HG02885 (cell line): ENCODE results near the gene TTYH3.

ENCODE experiments used
- ATAC-seq: cut with Tn5 transposase; IDR thresholded peaks from one replicate; pipeline ENCODE4 v1.9.1; 2021; ENCODE audit warnings: mild to moderate bottlenecking; ENCODE audit not compliant: unreplicated experiment, poor library complexity

The TTYH3 gene

DNA sequence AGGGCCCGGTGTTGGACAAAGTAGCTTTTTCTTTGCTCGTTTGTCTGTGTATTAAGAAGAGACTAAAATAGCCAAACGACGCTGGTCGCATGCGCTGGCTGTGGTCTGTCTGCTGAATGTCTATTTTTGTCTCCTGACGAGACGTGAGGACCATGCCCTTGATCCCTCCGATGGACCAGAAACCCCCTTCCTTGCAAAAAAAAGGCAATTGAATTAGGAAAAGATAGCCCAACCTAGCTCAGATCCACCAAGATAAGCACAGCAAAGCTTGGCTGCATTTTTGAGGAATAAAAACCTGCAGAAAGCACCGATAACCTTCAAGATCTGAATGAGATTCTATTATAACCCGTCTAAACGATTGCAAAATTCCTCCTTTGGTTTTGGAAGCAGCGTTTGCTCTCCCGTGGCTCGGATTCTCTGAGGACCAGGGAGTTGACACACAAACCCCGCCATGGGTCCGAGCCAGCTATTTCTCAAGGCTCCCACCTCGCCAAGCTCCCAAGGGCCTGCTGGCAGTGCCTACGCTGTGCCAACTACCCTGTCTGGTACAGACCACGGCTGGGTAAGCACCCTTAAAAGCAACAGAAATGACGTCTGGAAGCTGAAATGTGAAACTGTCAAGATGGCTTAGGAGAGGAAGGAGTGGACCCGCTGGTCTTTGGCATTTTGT is 17.7 kb upstream of the TTYH3 start:
- no peak for ATAC-seq

DNA sequence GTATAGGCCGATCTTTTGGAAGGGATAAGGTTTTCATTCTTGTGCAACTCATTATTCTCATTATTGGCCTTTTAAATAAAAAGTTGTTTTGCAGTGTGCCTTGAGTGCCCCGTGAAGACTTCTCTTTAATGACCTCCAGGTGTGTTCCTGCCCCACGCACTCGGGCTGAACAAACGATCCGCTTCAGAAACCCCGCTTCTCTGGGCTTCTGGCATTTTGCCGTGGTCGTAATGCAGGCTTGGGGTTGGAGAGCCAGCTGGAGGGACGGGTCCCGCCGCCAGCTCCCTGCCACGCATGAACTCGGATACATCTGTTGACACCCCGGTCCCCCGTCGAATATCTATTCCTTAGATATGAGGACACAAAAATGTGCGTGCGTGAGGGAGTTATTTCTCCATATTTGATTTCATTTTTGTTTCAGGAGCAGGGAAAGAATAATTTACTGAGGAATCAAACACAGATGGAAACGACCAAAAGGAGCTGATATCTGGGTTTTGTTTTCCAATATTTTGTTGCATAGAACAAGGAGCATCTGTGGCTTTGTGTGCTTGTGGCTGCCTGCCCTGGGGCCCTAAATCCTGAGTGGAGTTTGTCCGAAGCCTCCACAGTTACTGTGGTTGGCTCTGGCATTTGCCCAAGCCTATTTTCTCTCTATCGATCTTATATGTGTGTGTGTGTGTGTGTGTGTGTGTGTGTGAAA is 17.0 kb upstream of the TTYH3 start:
- ATAC-seq: no peak

DNA sequence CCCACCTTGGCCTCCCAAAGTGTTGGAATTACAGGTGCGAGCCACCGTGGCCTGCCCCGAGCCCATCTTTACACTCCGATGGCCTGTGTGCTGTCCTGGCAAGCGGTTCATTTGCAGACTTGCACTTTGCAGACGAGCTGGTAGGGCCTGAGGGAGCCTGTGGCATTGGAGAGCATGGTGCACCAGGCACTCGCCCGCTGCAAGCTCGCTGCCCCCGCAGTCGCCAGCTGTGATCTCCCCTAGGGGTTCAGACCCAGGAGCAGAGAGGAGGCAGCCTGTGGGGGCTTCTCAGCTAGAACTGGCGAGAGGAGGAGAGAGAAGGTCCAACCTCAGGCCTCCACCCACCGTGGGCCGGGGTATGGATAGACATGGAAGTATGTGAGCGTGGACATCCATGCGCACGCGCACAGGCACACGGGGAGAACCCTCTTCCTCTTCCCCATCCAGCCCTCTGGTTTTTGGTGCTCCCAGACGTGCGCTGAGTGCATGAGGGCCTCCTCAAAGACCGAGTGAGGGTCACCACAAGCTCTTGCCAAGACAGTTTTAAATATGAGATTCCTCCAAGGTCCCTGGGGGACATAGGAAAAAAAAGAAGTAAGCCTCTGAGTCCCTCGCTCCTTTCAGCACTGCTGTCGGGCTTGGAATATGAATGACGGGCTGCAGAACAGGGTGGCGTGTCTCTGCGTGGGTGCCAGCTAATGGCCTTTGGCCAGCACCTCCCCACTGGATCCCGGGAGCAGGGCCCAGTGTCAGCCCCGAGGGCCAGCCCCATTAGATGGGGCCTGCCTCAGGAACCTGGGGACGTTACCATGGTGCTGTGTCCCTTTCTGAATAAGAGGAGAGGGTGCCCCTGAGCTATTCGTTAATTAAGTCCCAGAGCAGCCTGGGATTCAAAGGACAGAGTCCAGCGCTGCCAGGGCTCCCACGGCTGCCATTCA is 15.1 kb upstream of the TTYH3 start:
- ATAC-seq: no peak

DNA sequence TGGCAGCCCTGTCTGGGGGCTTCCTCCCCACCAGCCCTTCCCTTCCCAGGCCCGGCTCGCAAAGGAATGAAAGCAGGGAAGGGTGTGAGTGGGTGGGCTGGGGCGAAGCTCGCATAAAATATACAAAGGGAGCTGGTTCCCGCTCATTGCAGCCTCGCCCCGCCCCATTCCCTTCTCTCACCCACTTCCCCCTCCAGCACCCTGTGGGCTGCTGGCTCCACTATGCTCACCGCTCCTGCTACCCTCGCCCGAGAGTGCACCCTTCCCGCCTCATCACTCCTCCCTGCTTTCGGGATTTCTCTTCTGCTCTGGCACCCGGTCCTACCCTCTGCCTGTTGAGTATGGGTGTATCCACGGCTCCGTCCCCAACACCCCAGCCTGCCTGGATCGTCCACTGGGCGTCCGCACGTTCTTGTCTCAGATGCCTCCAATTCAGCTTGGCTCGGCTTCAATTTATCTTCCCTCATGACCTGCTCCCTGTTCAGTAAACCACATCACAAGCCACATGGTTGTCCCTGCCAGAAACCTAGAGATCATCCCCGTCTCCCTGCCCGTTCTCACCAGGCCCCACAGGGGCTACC is 14.4 kb upstream of the TTYH3 start:
- no peak for ATAC-seq

DNA sequence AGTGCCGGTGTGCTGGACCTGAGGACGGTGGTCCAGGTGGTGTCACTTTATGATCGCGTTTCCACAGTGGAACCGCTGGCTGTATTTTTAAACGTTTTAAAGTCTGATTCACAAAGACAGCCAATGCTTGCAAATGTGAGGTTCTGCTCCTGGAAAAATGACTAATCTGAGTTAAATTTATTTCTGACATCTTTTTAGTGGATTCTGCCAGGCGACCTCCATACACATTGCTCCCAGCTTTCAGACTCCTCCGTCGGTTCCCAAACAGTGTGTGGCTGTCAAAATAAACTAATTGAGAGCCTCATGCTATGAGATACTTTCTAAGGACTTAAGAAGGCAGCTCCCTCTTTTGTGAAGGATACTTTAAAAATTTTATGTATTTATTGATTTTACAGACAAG is 12.7 kb upstream of the TTYH3 start:
- no peak for ATAC-seq

DNA sequence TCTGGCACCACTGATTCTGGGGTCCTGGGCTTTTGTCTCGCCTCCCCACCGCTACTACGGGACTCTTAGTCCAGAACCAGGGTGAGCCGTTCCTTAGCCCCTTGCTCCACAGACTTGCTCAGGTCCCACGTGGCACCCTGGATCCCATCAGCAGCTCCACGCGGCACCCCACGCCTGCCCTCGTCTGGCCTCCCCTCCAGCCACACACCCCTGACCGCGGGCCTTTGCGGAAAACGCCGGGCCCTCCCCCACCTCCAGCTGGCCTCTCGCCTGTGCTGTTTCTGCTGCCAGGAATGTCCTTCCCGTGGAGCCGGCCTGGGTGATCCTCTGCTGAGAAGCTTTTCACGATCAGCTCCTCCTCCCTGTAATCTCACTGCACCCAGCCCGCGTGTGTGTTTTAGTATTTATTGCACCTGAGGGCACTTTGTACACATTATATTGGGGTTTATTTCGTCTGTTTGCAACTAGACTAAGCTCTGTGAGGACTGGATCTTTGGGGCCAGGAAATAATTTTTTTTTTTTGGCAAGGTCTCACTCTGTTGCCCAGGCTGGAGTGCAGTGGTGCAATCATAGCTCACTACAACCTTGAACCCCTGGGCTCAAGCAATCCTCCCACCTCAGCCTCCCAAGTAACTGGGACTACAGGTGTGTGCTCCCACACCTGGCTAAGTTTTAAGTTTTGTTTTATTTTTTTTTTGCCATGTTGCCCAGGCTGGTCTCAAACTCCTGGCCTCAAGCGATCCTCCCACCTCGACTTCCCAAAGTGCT is 10.5 kb upstream of the TTYH3 start:
- ATAC-seq: no peak

DNA sequence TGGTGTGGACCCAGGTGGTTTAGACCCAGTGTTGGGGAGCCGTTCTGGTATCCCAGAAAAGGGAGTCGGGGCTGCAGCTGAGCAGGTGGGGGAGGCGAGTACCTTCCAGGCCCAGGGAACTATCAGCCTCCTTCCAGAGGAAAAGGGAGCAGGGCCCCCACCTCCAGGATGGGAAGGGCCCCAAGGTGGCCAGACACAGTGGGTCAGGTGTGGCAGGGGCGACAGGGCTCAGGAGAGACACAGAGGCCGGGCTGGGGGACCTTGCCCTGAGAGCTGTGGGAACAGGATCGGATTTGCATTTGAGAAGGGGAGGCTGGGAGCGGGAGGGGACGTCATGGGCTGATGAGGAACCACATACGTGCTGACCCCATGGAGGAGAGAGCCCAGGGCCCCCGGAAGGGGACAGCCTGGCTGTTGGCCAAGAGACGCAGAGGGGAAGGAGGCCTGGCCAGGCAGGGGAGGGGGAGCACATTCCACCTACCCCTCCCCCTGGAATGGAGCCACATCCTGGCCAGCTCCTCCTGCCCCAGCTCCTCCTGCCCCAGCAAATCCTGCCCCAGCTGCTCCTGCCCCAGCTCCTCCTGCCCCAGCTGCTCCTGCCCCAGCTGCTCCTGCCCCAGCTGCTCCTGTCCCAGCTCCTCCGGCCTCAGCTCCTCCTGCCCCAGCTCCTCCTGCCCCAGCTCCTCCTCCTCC is 9.7 kb upstream of the TTYH3 start:
- no peak for ATAC-seq

DNA sequence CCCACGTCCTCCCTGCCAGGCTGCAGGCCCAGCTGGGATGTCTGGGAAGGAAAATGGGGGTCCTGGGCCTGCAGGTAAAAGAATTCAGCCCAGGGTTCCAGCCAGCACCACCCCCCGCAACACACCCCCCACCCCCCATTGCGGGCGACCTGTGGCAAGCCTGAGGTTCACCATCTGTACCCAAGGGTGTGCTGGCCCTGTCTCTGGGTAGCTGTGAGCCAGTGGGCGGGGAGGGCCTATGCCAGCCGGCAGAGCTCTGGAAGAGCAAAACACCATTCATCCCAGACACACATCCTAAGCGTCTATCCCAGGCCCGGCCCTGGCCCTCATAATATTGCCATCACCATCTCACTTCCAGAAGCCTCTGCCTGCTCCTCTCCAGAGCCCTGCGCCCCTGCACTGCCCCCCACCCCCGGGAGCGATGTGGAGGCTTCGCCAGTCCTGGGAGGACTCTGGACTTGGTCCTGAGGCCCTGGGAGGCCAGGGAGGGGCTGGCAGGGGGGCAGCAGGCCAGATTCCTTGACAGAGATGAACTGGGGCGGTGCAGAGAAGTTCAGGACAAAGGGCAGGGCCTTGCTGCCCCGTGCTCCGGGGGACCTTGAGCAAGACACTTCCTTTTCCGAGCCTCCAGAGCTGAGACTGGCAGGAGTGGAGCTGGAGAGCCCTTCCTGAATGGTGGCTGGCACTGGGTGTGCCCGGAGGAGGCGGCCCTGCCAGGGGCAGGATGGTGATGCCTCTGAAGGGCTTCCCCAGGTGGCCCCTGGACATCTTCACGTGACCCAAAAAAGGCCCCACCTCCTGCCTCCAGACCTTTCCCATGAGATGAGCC is 8.7 kb upstream of the TTYH3 start:
- ATAC-seq: no peak

DNA sequence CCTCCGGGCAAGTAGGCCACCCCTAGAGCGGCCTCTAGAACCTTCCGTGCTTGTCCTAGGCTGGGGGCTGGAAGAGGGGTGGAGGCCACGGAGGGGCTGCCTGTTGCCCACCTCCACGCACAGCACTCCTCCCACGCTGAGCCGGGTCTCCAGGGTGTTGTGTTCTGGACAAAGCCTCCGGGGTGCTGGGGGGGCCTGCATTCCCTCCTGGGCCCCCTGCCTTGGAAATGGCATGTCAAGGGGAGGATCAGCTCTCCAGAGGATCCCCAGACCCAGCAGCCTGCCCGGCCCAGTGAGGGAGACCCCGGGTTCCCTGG is 8.1 kb upstream of the TTYH3 start:
- no peak for ATAC-seq

DNA sequence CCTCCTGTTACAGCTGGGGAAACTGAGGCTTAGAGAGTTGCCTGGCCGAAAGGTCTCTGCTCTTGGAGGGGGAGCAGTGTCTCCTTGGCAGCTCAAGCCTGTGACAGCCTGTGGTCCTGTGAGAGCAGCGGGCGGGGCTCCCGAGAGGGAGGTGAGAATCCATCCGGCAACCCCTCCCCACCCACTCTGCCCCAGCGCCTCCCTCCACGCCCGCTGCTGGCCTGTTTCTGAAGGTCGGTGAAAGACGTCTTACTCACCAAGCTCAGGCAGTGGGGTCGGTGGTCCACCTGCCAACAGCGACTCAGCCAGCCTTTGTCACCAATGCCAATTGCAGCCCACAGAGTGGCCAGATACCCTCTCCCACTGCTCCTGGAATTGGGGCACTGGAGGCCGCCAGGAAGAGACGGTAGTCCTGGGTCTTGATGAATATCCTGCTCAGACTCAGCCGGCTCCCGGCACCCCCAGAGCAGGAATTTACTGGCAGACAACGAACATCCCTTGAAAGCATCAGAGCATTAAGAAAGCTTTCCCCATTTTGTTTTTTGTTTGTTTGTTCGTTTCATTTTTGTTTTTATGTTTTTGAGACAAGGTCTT is 7.4 kb upstream of the TTYH3 start:
- no peak for ATAC-seq

DNA sequence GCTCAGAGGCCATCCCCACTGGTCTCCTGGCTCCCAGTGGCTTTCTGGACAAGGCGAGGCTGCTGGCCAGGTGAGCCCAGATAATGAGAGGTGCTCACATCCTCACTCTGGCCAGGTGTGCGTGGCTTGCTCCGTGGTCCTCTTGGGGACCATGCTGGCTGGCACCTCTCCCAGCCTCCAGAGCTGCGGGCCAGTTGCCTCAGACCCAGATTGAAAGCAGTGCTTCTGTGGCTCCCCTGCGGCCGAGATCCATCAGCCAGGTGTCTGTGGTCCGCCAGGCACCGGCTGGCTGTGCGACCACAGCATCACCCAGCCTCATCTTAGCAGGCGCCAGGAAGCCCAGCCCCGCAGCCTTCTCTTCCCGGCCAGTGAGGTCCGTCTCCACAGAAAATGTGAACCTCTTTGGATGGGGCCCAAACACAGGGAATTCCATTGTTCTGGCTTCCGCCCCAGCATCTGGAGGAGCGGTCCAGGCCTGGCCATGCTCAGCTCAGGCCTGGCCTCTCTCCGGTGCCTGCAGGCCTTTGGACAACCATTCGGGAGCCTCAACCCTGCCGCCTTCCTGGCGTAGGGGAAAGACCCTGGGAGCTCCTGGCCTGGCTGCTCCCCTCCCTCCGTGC is 5.2 kb upstream of the TTYH3 start:
- no peak for ATAC-seq

DNA sequence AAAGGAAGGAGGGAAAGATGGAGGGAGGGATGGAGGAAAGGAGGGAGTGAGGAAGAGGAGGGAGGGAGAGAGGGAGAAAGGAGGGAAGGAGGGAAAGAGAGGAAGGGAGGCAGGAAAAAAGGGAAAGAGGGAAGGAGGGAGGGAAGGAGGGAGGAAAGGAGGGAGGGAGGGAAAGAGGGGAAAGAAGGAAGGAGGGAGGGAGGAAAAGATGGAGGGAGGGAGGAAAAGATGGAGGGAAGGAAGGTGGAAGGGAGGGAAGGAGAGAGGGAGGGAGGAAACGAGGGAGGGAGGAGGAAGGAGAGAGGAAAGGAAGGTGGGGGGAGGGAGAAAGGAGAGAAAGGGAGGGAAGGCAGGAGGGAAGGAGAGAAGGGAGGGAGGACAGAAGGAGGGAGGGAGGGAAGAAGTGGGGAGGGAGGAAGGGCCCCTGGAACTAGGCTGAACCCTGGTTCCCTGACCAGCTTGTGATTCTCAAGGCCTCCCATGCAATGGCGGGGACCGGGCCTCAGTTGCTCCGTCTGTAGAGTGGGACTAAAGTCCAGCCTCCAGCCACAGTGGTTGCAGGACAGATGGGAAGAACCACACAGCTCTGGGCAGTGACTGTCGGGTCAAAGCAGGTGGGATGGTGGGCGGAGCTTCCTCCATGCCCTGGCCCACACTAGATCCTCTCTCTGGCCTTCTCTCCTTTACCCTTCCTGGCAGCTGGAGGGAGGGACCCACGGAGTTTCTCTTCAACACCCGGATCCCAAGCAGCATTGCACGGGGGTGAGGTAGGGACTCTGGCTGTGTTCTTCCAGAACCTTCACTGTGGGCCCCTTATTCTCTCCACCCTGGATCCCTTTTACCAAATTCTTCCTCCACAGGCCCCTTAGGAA is 4.3 kb upstream of the TTYH3 start:
- ATAC-seq: no peak

DNA sequence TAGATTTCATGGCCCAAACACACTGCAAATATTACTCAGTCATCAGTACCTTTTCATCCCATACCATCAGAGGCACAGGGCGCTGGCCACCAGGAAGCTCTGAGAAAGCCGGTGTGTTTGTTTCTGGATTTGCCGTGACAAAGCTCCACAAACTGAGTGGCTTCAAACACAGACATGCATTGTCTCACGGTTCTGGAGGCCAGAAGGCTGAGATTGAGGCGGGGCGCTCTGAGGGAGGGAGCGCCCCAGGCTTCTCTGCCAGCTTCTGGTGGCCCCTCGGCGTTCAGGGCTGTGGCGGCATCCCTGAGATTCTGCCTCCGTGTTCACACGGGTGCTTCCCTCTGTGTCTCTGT is 3.7 kb upstream of the TTYH3 start:
- ATAC-seq: no peak

DNA sequence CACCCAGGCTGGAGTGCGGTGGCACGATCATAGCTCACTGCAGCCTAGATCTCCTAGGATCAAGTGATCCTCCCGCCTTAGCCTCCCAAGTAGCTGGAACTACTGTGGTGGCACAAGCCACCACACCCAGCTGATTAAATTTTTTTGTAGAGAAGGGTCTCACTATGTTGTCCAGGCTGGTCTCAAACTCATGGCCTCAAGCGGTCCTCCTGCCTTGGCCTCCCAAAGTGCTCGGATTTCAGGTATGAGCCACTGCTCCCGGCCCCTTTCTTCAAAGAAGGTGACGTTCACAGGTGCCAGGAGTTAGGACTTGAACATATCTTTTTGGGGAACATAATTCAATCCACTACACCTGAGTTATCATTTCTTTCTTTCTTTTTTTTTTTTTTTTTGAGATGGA is 2.9 kb upstream of the TTYH3 start:
- ATAC-seq: no peak

DNA sequence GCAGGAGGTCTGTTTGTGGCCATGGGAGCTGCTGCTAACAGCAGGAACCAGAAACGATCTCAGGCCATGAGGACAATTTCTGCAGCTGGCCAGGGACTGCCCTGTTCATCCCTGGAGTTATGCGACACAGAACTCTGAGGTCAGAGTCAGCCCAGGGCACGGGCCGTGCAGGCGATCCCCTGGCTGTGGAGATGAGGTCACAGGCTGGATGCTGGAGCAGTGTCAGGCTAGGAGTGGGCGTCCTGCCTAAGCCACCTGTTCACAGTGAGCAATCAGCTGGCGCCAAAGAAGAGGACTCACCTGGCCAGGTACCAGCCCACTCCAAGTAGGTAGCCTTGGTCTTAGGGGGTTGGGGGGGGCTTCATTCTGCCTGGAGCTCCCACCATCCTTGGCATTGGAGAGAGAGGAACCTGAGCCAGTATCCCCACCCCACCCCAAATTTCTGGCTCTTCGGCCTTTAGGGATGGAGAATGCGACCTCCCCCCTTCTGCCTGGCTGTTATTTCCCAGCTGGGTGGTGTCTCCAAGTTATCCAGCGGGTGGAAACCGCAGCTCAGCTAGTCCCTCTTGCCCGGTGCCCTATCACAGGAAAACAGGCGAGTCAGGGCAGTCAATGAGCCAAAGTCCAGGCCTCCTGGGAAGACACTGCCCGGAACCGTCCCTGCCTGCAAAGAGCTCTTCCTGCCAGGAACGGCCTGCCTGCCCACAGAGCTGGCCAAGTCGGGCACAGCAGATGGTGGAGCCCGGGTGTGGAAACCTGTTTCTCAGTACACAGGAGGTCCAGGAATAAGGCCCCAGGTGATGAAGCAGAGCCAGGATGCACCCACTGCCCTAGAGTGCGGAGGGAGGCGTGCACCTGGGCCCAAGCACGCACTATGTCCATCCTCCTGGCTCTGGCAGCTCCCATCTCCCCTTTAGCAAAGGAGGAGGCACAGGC is 1.8 kb upstream of the TTYH3 start:
- no peak for ATAC-seq
